SK-MEL-5 (cell line): Measurements from ENCODE around the gene CDH4. TPM values are rescaled to one million over a fixed set of nuclear protein-coding genes. Genes with fewer than 3 reads are reported as not detected.

ENCODE experiments used
- DNase-seq: peaks from one replicate; pipeline ENCODE4 v3.0.0-alpha.2; 2016; ENCODE audit warnings: low read depth, low spot score
- in situ Hi-C: cut with HindIII; loops from 2 replicates; pipeline ENCODE4 v1.10.0; 2016; ENCODE audit warnings: low sequenced_read_pairs, high pct_unique_total_duplicates, low pct_unique_long_range_greater_than_20kb
- total RNA-seq: library from RNA; depleted of rRNA; stranded (reverse); fragments of >200 nt; shearing (Covaris generic); gene quantifications from 2 replicates; pipeline ENCODE4 v1.2.3, GENCODE V29; 2014

CDH4 gene
- total RNA-seq, 1 experiment from 2014 or later, result not detected

GRCh38 chr20:61760731-61761130 is 508.7 kb downstream of the CDH4 start:
- DNase-seq, result peak; percentile 22
- in situ Hi-C loops, result no loop called here

- in situ Hi-C loops, result no loop called here
- DNase-seq, result no peak
Observed at GRCh38 chr20:61761453-61762166, 509.5 kb downstream of the CDH4 start.

GRCh38 chr20:61762167-61762710 is 510.2 kb downstream of the CDH4 start:
- in situ Hi-C loops, result no loop called here
- DNase-seq, result no peak

GRCh38 chr20:61762886-61763739 is 511.1 kb downstream of the CDH4 start:
- in situ Hi-C loops, result no loop called here

GRCh38 chr20:61763740-61764400 is 511.8 kb downstream of the CDH4 start:
- DNase-seq, result no peak
- in situ Hi-C loops, result no loop called here

More at GRCh38 chr20:61762886-61763739, 511.1 kb downstream of the CDH4 start:
- no peak for DNase-seq

GRCh38 chr20:61764471-61765025 is 512.5 kb downstream of the CDH4 start:
- in situ Hi-C loops, result no loop called here
- DNase-seq, result no peak

- in situ Hi-C loops, result no loop called here
- no peak for DNase-seq
Observed at GRCh38 chr20:61765081-61765870, 513.2 kb downstream of the CDH4 start.

GRCh38 chr20:61765871-61766654 is 514.0 kb downstream of the CDH4 start:
- in situ Hi-C loops, result no loop called here
- DNase-seq, result no peak

GRCh38 chr20:61766921-61767610 is 515.0 kb downstream of the CDH4 start:
- in situ Hi-C loops, result no loop called here
- DNase-seq, result no peak

- in situ Hi-C loops, result no loop called here
- DNase-seq, result no peak
Observed at GRCh38 chr20:61767761-61768494, 515.9 kb downstream of the CDH4 start.

- no peak for DNase-seq
- in situ Hi-C loops, result no loop called here
Observed at GRCh38 chr20:61768571-61769285, 516.7 kb downstream of the CDH4 start.

- in situ Hi-C loops, result no loop called here
- DNase-seq, result no peak
Observed at GRCh38 chr20:61769286-61769832, 517.3 kb downstream of the CDH4 start.

GRCh38 chr20:61770113-61770585 is 518.1 kb downstream of the CDH4 start:
- no peak for DNase-seq
- in situ Hi-C loops, result no loop called here

GRCh38 chr20:61771805-61772350 is 519.8 kb downstream of the CDH4 start:
- in situ Hi-C loops, result no loop called here
- no peak for DNase-seq
